GM19455 (cell line): ENCODE measurements around the gene COL27A1.
"Not testable (repeated sequence)": the region's sequence is repeated elsewhere in the genome, so short reads cannot be mapped to it uniquely, and the experiment has no call there.

ENCODE experiments used
- ATAC-seq: cut with Tn5 transposase; IDR thresholded peaks from one replicate; pipeline ENCODE4 v1.9.1; 2021; ENCODE audit not compliant: unreplicated experiment

COL27A1 gene

DNA sequence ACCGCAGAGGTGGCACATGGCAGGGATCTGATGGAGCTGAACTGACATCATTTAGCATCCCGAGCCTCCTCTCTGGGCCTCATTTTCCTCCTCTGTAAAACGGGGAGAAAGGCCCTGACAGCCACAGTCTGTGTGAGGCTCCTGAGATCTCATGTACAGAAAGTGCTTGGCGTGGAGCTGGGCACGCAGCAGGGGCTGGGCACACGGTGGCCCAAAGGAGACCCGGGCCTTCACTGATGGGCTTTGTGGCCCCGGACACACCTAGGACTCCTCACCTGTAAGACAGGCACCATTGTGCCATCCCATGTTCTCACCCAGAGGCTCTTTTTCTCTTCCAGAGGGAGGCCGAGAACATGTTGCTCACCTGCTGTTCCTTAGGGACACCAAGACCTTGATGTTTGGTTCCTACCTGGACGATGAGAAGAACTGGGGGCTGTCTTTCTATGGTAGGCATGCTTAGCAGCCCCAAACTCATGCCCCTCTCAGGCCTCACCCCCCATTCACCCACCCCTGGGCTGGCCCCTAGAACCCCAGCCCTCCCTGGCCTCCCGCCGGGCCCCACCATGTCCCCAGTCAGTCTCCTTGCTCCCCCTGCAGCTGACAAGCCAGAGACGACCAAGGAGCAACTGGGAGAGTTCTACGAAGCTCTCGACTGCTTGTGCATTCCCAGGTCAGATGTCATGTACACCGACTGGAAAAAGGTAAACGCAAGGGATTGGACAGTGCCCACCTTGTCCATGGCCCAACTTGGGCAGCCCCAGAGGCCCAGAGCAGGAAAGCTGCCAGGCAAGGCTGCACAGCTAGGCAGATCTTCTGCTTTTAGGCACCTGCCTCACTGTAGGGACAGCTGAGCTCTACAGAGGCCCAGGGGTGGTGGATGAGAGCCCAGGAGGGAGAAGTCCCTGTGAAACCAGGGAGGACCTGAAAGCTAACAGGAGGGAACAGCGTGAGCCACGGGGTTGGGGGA, 176.2 kb downstream of the COL27A1 start:
- ATAC-seq, result not testable (repeated sequence)

DNA sequence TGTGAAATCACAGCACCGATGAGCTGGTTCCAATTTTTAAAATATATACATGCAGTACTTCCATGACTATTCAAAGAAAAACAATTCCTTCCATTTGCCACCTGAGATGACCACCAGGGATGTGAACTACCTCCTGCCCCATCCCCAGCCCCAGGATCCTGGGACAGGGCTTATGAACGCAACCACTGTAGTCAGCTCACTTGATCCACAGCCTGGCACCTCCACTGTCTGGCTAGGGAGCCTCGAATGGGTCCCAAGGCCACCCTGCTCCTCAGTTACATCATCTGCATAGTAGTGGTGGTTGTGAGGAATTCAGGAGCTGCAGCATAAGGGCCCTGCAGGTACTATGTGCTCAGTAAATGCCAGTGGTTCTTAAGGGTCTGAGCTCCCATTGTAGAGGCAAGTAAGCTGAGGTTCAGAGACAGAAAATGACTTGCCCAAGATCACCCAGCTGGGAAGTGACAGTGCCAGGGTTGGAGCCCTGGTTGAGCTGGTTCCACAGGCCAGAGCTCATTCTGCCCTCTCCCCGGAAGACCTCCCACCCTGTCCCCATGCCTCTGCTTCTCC, 177.2 kb downstream of the COL27A1 start:
- not testable (repeated sequence) for ATAC-seq

- ATAC-seq, result not testable (repeated sequence)
These were observed 178.4 kb downstream of the COL27A1 start for GRCh38 chr9:114333718-114334117.

DNA sequence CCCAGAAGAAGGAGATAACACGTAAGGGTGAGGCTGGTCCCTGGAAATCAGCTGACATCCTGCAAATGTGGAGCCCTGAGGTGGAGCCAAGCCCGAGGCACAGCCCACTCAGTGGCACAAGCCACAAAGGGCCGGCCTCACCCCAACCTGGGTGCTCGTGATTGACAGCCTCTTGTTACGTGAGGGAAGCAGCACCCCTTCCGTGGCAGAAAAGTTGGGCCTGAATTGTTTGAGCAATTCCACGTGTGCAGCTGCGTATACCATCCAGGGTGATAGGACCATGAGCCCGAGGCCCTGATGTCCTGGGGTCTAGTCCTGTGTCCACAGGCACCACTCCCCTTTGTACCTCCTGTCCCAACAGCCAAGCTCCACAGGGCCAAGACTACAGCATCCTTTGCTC, 179.2 kb downstream of the COL27A1 start:
- ATAC-seq, result no peak

DNA sequence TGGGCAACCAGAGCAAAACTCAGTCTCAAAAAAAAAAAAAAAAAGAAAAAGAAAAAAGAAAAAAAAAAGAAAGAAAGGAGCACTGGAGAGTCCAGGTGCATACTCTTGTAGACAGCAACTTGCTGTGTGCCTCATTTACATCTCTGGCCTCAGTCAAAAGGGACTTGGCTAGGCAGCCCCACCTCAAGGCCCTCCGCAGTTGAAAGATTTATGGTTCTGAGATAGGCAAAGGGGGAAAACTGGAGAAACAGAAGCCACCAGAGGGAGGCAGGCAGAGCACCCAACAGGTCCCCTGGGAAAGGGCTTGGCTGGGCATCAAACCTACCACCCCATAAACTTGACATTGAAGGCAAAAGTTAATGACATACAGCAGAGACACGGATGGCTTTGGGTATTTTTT, 180.4 kb downstream of the COL27A1 start:
- ATAC-seq, result no peak

DNA sequence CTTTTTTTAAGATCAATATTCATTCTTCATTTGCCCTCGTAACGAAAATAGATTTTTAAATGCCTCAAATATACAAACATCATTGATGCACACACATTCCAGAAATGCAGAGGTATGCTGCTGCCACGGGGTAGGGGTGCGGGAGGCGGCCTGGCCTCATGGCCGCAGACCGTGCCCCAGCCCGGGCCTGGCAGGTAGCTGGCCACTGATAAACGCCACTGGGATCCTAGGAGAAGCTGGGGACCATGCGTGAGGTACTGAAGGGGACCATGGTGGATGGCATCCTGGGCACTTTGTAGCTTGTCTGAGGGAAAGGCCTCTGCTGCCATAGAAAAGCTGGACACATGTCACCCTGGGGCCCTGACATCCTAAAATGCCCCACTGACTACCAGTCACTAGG, 180.8 kb downstream of the COL27A1 start:
- no peak for ATAC-seq

- no peak for ATAC-seq
These were observed 181.5 kb downstream of the COL27A1 start for GRCh38 chr9:114336699-114337395.

DNA sequence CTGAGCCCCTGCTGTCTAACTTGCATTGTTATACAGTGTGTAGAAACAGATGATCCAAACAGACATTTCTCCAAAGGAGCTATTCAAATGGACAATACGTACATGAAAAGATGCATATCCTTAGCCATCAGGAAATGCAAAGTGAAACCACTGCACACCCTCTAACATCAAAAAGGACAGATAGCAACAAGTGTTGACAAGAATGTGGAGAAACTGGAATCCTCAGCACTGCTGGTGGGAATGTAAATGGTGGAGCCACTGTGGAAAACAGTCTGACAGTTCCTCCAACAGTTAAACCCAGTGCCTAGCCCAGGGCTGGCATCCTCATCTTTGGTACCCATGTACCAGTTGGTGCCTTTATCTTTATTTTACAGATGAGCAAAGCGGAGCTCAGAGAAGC, 182.8 kb downstream of the COL27A1 start:
- no peak for ATAC-seq

DNA sequence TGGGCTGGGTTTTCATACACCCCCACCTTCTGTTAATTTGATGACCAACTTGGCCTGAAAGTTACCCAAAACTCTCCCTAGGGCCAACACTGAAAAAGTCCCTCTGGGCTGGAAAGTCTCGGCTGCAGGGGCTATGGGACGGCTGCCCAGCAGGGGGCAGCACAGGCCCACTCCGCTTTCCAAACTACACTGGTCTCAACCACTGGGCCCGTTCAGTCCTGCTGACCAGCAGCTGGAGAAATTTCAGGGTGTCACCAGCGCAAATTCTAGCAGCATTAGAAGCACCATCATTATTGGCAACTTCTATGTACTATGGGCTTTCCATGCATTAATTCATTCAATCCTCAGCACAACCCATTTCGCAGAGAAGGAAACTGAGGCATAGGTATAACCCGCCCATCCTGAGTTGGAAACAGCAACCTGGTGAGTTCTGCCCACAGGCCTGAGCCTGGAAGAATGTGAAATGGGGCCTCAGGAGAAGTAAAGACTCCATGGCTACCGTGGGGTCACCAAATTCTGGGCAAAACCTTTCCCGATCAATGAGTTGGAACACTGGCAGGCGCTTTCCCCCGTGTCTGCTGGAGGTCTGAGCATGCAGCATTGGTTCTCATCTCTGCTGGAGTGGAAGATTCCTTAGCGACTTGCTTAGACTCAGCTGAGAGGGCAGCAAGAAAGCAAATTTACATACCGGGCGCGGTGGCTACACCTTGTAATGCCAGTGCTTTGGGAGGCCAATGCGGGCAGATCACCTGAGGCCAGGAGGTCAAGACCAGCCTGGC, 184.0 kb downstream of the COL27A1 start:
- no peak for ATAC-seq

GRCh38 chr9:114341152-114341830, 186.0 kb downstream of the COL27A1 start:
- ATAC-seq, result no peak

- ATAC-seq, result no peak
These were observed 186.7 kb downstream of the COL27A1 start for GRCh38 chr9:114341991-114342390.

DNA sequence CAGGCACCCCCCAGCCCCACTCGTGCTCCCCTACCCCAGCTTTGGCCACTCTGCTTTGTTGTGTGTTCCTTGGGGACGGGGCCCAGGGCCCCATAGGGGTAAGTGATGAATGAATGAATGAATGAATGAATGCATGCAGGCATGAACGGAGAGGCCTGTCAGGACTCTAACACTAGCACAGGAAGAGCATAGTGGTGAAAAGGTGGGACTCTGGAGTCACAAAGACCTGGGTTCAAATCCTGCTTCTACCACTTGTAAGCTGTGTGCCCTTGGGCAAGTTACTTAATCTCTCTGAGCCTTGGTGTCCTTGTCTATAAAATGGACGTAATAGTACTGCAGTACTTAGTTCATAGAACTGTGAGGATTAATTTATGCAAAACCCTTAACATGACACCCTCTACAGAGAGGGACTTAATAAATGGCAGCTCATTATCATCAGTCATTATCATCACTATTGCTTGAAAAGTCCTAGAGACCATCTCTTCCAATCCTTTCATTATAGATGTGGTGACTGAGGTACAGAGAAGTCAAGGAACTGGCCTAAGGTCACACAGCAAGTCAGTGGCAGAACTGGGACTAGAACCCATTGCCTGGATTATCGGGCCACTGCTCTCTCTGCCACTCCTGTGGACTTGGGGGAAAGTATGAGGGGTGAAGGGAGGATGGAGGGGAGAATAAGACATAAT, 187.6 kb downstream of the COL27A1 start:
- no peak for ATAC-seq

DNA sequence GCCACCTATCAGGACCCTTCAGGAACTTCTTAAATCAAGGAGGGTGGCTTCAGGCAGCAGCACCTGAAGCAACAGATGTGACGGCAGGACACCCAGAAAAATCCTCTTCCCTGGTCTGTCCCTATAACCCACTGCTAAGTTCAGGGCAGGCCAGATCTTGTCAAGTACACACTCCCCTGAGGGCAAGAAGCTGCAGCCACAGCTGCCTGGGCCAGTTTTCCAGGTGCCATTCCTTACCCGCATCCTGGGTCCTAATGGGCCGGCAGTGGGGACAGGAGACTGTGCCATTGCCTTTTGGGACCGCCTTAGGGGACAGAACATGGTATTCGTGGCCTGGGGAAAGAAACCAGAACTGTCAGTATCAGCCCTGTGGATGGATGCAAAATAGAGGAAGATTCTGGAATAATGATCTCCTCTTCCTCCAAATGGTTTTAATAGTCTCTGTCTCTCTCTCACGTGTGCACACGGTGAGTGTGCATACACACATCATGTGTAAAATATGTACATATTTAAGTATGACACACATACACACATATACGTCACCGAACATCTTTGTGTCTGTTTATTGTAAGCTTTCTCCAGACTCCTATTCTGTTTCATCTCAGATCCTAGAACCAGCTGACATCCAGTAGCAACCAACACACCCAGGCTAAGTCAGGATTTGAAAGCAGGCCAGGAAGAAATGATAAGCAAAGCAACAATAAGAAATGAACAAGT, 188.3 kb downstream of the COL27A1 start:
- no peak for ATAC-seq

- ATAC-seq, result no peak
These were observed 188.8 kb downstream of the COL27A1 start for GRCh38 chr9:114344188-114344566.

DNA sequence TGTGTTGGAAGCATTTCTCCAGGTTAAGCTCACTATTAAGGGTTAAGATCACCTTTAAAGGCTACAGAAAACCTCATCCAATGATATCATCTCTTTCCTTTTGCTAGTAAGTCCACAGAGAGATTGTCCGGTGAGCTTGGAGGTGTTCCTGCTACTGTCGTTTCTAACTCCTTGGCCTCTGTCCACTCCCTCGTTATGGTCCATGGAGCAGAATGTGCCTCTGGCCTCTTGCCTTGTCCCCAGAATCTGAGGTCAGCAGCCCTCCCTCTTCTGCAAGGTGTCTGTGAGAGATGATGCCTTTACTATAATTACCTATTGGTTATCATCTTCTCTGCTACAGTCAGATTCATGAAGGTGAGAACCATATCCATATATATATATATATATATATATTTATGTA, 189.4 kb downstream of the COL27A1 start:
- ATAC-seq, result no peak

- no peak for ATAC-seq
These were observed 190.2 kb downstream of the COL27A1 start for GRCh38 chr9:114345493-114346065.

DNA sequence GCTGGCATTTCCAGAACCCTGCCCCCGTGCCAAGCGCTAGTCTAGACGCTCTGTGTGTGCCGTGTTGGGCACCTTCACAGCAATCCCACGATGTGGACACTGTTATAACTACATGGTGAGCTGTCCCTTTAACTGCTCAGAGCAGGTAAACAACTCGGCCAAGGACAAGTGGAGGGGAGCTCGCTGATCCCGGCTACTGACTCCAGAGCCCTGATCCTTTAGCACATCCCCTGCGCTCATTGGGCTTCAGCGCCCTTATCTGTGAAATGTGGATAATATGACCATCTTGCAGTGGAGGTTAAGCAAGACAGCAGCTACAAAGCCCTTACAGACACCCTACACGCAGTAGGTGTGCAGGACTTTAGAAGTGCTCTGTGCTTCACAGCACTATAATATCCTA, 190.8 kb downstream of the COL27A1 start:
- ATAC-seq, result no peak

GRCh38 chr9:114347675-114348074, 192.3 kb downstream of the COL27A1 start:
- ATAC-seq, result no peak
